Measurements from ENCODE around the gene GPR157.
"Not testable (repeated sequence)": the region's sequence is repeated elsewhere in the genome, so short reads cannot be mapped to it uniquely, and the experiment has no call there.

Gene GPR157

DNA sequence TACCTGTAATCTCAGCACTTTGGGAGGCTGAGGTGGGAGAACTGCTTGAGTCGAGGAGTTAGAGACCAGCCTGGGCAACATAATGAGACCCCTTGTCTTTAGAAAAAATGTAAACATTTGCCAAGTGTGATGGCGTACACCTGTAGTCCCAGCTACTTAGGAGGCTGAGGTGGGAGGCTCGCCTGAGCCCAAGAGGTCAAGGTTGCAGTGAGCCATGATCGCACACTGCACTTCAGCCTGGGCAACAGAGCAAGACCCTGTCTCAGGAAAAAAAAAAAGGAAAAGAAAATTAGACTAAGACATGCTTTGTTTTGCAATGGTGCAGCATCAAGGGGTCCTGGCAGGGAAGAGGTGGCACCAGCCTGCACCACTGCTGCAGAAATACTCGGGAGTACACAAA is 16.8 kb upstream of the GPR157 start:
- DNase-seq, result no peak

DNA sequence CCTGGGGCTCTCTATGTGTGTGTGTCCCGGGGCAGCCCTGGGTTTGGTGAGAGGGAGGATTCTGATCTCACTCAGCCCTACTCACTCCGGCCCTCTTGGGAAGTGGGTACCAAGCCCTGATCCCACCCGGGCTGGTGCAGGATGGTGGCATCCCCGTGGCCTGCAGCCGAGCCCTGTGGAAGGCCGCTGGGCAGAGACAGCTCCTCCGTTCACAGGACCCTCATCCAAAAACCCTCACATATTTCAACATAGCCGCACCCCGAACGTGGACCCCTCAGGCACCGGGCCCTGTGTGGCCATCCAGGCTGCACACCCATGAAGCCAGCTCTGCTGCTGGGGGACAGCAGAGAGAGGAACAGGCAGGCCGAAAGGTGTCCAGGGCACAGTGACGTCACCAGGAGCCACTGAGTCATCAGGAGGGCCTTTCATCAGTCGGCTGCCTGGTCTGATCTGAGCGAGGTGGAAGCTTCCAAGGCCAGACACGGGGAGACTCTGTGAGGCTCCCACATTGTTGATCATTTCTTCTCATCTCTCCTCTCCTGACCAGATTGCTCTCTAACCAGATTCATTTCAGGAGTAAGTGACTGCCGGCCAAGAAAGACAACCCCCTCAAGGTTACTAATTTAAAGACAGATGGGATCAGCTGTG is 16.2 kb upstream of the GPR157 start:
- no peak for DNase-seq

- not testable (repeated sequence) for DNase-seq
Measured at GRCh38 chr1:9144494-9144893, 15.6 kb upstream of the GPR157 start.

DNA sequence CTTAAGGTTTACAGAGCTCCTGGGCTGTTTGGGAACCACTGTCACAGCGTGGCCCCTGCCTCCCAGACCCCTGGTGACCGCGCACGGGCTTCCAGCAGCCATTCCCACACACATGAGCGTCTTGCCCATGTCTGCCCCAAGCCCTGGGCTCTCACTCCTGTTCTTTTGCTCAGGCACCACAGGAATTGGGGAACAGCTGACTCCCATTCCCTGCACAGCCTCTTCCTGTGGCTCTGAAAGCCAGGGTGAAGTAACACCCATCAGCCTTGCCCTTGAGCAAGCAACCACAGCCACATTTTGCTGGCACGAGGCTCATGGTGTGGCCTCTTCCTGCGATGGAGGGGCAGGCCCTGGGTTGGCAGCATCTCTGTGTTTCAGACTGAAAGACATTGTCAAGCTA is 14.3 kb upstream of the GPR157 start:
- no peak for DNase-seq

- DNase-seq, result no peak
Measured at GRCh38 chr1:9139930-9140329, 11.0 kb upstream of the GPR157 start.

- no peak for DNase-seq
Measured at GRCh38 chr1:9136932-9137331, 8.0 kb upstream of the GPR157 start.

DNA sequence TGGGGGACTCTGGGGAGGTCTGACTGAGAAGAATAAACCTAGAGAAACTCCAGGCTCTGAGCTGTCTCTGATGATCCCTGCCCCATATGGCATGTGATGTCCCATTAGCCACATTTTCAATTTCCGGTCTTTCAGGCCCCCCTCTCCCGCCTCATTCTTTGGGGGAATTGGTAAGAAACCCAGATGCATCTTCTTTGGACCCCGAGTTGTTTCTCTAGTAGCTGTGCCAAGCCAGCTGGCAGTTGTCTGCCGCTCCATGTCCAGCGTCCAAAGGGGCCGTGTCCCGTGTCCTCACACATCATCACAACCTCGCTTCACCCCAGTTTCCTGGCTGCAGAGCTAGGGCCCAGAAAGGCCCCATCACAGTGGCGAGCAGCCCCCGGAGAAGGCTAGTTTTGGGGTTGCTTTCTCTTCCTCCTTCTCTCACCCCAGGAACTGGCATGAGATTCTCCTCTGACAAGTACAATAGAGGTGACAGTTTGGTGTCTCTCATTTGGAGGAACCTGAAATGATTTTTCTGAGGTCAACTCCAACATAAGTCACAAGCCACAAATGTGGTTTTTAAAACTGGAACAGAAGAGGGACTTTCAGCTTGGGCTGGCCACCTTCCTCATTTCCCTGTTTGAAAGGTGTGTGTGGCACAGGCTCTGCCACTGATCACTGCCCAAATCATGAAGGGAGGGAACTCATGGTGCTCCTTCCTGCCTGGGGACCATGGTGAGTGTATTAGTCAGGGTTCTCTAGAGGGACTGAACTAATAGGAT is 6.4 kb upstream of the GPR157 start:
- no peak for DNase-seq

GRCh38 chr1:9133870-9134585 is 5.1 kb upstream of the GPR157 start:
- no peak for DNase-seq

DNA sequence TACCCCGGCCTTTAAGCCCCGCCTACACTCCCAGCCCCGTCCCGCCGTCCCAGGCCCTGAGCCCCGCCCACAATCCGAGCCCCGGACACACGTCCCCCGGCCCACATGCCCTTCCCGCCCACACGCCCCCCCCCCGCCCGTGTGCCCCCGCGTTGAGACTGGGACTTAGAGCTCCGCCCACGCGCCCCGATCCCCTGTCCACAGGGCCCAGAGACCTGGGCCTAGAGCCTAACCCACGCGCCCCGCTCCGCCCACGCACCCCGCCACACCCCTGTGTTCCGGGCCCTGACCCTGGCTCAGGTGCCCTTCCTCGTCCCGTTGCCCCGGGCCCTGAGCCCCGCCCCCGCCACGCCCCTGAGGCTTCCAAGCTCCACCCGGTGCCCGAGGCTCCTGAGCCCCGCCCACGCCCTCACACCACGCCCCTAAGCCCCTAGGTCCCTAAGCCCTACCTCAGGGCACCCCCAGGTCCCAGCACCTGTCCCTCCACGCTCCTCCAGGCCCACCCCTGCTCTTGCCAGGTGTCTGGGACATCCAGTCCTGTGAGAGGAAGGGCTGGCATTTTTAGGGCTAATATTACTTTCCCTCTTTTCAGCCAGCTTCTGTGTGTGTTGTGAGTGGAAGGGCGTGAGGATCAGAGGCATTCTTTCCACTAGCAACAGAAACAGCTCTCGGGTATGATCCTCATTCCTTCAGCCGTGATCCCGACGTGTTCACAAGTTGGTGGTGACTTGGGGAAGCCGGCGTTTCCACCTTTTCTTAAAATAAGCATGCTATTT is 552 bp upstream of the GPR157 start:
- peak; percentile 32 for DNase-seq

- DNase-seq, result no peak
Measured at GRCh38 chr1:9128166-9128519, 759 bp downstream of the GPR157 start.

DNA sequence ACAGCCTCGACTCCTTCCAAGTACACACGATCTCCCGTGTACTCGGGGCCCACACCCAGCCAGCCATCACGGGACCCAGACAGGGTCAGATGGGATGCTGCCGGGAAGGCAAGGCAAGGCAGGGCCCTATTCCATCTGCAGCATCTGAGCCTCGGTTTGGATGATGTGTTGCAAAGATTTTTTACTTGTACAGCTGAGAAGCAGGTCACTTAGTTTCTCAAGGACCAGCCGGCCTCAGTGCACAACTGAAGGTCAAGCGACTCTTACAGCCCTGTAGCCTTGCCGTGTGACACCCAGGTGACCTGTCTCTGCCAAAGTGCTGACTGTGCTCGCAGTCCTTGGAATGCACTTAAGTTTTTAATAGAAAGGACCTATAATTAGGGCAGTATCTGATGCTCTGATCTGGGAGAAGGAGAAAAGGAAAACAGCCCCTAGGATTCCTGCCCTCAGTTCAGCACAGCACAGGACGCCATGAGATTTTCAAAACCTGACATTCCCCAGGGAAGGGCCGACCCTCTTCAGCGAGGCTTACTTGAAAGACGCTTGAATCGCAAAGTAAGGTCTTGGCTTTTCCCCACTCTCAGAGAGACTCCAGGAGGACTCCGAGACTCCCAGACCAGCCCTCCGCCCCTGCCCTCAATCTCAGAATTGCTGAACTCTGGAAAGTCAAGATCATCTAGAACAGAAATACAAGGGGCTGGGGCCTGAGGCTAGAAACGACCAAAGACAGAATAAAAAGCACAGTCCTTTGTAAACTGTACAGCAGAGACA is 1.3 kb downstream of the GPR157 start:
- no peak for DNase-seq

- no peak for DNase-seq
Measured at GRCh38 chr1:9126511-9126910, 2.4 kb downstream of the GPR157 start.

- not testable (repeated sequence) for DNase-seq
Measured at GRCh38 chr1:9125847-9126246, 3.1 kb downstream of the GPR157 start.

GRCh38 chr1:9125325-9125724 is 3.6 kb downstream of the GPR157 start:
- DNase-seq, result no peak

DNA sequence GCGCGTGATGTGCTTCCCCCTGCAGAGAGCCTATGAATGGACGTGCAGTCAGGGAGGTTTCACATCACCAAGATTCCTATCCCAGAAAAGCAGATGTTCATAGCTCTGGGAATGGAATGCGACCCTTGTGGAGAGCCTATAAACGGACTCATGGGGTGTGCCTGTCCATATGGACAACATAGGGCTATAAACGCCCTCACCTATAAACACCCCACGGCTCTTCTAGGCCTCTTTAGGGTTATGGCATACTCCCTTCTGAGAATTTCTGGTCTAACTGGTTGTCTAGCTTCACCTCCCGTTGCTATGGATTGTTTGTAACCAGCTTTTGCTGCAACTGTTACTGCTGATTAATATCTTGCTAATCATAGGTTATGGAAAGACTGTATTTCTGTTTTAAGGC is 4.5 kb downstream of the GPR157 start:
- DNase-seq, result not testable (repeated sequence)

- not testable (repeated sequence) for DNase-seq
Measured at GRCh38 chr1:9123665-9124064, 5.2 kb downstream of the GPR157 start.

DNA sequence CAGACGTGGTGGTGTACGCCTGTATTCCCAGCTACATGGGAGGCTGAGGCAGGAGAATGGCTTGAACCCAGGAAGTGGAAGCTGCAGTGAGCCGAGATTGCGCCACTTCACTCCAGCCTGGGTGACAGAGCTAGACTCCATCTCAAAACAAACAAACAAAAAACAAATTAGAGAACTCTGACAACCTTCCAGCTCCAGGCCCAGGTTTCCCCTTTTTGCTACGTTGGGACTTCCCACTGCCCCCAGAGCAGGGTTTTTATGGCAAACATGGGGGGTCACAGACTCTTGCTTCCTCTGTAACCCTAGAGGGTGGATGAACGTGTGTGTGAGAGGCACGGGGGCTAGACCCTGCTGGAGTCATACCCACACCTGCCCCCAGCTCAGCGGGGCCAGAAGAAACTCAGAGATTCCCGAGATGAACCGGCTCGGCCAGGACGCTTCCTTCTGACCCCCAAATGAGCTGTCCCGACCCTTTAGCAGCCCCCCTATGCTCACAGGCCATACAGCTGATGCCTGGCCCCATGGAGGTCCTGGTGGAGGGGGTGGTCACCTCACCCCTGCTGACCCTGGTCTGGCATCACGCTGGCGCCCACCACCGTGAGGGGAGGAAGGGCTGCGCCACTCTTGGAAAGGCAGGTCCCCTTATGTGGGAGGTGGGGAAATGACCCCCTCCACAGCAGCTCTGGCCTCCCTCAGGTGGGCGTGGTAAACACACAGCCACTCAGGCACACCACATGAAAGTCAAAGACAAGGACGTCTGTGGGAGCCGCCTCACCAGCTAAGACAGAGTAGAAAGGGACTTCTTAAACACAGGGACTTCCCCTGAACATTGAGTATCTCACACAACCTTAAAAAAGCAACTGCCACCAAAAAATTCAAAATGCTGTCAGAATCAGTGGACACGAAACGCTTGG is 7.1 kb downstream of the GPR157 start:
- DNase-seq, result no peak

DNA sequence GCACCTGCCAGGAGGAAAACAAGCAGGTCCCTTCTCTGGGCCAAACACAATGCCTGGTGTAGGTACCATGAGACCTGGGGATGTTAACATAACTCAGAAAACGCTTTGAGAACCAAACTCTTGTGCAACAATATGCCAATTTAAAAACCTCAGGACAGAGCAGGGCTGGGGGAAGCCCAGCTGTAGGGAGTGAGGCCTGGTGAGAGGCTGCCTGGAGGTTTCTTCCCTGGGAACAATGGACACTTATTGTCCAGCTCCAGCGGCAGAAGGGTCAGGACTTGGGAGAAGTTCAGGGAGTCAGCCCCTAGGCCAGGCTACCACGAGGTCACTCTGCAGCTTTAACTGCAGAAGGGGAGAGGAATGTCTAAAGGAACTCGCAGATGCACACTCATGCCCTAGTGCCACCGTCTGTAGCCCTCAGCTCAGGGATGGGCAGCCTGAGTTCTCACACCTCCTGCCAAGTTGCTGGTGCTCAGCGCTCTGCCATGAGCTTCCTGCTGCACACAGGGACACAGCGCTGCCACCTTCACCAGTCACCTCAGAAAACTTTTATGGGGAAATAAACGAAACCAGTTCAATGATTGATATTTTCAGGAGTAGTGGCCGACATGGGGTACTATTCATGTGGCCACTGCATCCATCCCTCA is 8.5 kb downstream of the GPR157 start:
- no peak for DNase-seq

- DNase-seq, result no peak
Measured at GRCh38 chr1:9119745-9120144, 9.2 kb downstream of the GPR157 start.

DNA sequence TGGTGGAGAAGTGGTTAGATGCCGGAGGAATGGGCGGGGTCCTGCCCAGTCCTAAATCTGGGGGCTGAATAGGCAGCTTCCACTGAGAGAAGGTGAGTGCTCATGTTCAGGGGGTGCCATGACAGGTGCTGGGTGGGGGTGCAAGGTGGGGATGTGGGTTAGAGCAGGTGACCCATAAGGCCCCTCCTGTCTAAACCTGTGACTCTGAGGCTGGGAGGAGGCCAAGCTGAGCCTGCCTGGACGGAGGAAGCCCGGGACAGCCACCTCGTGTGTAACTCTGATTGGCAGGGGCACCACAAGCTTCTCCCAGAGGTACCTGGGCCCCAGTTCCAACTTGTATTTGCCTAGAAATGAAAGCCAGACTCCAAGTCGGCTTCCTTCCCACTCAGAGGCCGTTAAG is 10.7 kb downstream of the GPR157 start:
- no peak for DNase-seq
